ENCODE data around the gene OR2AG2.

Gene OR2AG2

GRCh38 chr11:6737872-6738466 lies 33.8 kb downstream of the OR2AG2 start:
- no peak for DNase-seq

GRCh38 chr11:6736495-6737121 lies 35.2 kb downstream of the OR2AG2 start:
- DNase-seq = no peak

DNA sequence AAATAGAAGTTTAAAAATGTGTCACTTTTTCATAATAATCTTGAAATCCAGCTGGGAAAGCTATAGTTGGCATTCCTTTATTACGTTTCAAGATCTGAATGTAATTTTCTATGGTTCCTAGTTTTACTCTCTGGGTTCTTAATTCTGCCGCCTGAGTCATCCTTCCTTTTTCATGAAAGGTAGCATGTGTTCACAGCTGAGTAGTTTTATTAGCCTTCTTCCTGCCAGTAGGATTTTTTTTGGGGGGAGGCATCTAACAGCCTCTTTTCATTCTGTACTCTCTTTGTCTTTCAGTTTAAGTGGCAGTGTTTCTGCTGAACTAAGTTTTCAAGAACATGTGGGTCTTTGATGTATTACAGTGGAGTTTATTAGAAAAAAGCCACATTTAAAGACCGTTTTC lies 36.5 kb downstream of the OR2AG2 start:
- DNase-seq = no peak

DNA sequence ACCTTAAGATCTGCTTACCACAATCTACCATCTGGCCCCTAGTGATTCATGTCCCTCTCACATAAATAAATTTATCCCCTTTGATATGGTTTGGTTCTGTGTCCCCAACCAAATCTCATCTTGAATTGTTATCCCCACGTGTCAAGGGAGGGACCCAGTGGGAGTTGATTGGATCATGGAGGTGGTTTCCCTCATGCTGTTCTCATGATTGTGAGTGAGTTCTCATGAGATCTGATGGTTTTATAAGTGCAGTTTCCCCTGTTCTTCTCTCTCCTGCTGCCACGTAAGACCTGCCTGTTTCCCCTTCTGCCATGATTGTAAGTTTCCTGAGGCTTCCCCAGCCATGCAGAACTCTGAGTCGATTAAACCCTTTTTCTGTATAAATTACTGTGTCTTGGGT lies 37.2 kb downstream of the OR2AG2 start:
- DNase-seq = no peak

- DNase-seq = no peak
Measured at GRCh38 chr11:6733326-6734275, 38.2 kb downstream of the OR2AG2 start.

- no peak for DNase-seq
Measured at GRCh38 chr11:6727971-6728760, 43.6 kb downstream of the OR2AG2 start.

DNA sequence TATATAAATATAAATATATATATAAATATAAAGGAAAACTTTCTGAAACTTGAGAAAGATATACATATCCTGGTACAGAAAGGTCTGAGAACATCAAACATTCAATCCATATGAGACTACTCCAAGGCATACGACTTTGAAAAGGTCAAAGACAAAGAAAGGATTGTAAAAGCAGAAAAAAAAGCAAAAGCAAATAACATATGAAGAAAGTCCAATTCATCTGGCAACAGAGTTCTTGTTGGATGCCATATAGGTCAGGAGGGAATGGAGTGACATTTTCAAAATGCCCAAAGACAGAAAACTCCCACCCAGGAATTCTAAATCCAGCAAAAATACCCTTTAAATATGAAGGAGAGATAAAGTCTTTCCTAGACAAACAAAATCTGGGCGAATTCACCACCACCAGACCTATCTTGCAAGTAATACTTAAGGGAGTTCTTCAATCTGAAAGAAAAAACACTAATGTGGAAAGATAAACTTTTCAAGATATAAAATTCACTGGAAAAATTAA lies 46.3 kb downstream of the OR2AG2 start:
- DNase-seq = no peak

DNA sequence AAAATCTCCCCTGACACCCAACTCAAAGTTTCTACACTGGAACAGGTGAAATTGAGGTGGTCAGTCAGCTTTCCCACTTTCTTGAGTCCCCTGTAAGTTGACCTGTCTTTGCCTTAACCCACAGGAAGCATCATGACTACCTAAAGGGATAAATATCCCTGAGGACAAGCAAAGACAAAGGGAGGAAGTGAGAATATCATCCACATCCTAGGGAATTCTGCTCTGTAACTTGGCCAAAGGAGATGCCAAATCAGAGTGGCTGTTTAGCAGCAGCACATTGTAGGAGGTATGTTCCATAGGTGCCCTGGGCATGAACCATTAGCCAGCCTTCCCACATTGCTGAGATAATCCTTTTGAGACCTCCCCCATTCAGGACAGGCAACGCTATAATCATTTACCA lies 47.8 kb downstream of the OR2AG2 start:
- no peak for DNase-seq

GRCh38 chr11:6721343-6721742 lies 50.4 kb downstream of the OR2AG2 start:
- DNase-seq = no peak

DNA sequence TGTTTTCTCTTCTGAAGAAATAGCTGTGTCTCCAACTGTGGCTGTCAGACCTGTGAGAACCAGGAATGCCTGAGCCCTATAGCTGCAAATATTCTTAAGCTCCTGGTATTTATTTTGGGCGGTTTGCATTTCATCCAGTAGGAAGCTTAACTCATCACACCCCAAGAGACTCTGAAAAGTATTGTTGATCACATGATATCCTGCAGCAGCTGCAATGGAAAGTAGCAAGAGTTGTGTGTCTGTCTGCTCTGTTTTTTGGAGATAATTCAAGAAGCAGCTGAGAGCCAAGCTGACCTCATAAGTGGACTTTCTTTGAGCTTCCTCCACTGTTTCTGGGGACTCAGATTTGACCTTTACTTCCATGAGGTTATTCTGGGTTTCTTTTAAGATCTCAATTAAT lies 52.2 kb downstream of the OR2AG2 start:
- DNase-seq = no peak

DNA sequence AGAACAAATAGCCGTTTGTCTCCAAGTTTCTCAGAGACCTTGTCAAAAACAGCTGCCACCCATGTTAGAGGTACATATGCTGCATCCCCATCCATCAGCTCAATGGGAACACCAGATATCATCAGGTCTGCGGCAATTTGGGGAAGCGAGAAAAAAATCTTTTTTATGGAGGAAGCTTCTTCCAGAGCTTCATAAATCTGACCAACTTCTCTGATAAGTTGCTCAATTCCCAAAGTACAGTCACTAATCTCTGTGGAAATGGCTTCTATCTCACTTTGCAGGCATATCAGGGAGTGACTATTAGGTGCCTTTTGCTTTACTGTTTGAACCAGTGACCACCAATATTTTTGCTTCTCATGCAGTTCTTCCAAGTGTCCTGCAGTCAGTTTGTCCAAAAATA lies 54.4 kb downstream of the OR2AG2 start:
- DNase-seq = no peak
